WTC11 (cell line): ENCODE data around the gene GRAMD4.

Experiments
- AR ChIP-seq: fragments of 250-450 bp; sonication (Bioruptor Pico); IDR thresholded peaks from 2 replicates; pipeline ENCODE4 v1.9.0; 2021; ENCODE audit warnings: mild to moderate bottlenecking
- CTCF ChIP-seq: fragments of 200-600 bp; IDR thresholded peaks from 2 replicates; pipeline ENCODE4 v1.8.0; 2022; ENCODE audit warnings: antibody characterized with exemption
- E2F5 ChIP-seq: sonication (generic); formaldehyde crosslinking; IDR thresholded peaks from 2 replicates; pipeline ENCODE4 v1.8.1; 2022; ENCODE audit warnings: mild to moderate bottlenecking, moderate library complexity, missing genetic modification reagents
- NR2C2 ChIP-seq: sonication (generic); formaldehyde crosslinking; IDR thresholded peaks from 2 replicates; pipeline ENCODE4 v1.8.0; 2022; ENCODE audit warnings: mild to moderate bottlenecking, missing genetic modification reagents
- USF1 ChIP-seq: sonication (generic); formaldehyde crosslinking; IDR thresholded peaks from 2 replicates; pipeline ENCODE4 v1.8.0; 2022; ENCODE audit warnings: mild to moderate bottlenecking, missing genetic modification reagents
- USF2 ChIP-seq: sonication (generic); formaldehyde crosslinking; IDR thresholded peaks from 2 replicates; pipeline ENCODE4 v1.8.1; 2023; ENCODE audit warnings: mild to moderate bottlenecking, missing genetic modification reagents, moderate library complexity

- TF ChIP-seq NR2C2 (CRISPR knock-in tag): no peak
- TF ChIP-seq CTCF: no peak
- no peak for TF ChIP-seq E2F5 (CRISPR knock-in tag)
- TF ChIP-seq USF1 (CRISPR knock-in tag): no peak
- TF ChIP-seq AR (CRISPR knock-in tag): no peak
- no peak for TF ChIP-seq USF2 (CRISPR knock-in tag)
Observed at GRCh38 chr22:46588279-46589140, 31.7 kb upstream of the GRAMD4 start.
